HL-60 (cell line): ENCODE measurements around the gene RAI1.

ENCODE experiments used
- CTCF ChIP-seq: IDR thresholded peaks from one replicate; pipeline ENCODE4 v1.5.1; 2011; ENCODE audit warnings: low read length, control low read depth, inconsistent platforms; ENCODE audit not compliant: insufficient read depth
- POLR2AphosphoS5 ChIP-seq: IDR thresholded peaks from 2 replicates; pipeline ENCODE4 v1.6.1; 2012; ENCODE audit warnings: low read depth

- TF ChIP-seq CTCF (no peak), POLR2AphosphoS5 (no peak)
Observed at GRCh38 chr17:17769869-17770631, 88.8 kb downstream of the RAI1 start.
